Measurements from ENCODE around the gene BICDL1. TPM values are rescaled to one million over a fixed set of nuclear protein-coding genes. Genes with fewer than 3 reads are reported as not detected.
A peak's percentile ranks its signal among the peaks of the same experiment; 100 is the strongest.

Gene BICDL1, protein sequence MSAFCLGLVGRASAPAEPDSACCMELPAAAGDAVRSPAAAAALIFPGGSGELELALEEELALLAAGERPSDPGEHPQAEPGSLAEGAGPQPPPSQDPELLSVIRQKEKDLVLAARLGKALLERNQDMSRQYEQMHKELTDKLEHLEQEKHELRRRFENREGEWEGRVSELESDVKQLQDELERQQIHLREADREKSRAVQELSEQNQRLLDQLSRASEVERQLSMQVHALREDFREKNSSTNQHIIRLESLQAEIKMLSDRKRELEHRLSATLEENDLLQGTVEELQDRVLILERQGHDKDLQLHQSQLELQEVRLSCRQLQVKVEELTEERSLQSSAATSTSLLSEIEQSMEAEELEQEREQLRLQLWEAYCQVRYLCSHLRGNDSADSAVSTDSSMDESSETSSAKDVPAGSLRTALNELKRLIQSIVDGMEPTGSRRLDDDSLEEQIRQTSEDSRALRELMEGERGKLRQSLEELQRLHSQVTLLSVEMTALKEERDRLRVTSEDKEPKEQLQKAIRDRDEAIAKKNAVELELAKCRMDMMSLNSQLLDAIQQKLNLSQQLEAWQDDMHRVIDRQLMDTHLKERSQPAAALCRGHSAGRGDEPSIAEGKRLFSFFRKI
- total RNA-seq (under 0.01 TPM in 1 of 2 replicates, not detected in the other), polyA plus RNA-seq (not detected in 2 replicates), polyA minus RNA-seq (ENCODE audit: low replicate concordance) (not detected in 2 replicates)
- not detected in 2 replicates for polyA plus RNA-seq (2012)

GRCh38 chr12:119988472-119989360 lies at the start of gene BICDL1:
Gene BICDL1 (plus strand): TSS chr12:119989236. CDS start chr12:119989869, 633 bp downstream.
- Histone ChIP-seq H3K9me3 (ENCODE audit: control insufficient read depth, insufficient read depth, low read depth, low read length) (no peaks in the 10 kb centered on the region), H3K27me3 (ENCODE audit: control insufficient read depth, insufficient read depth, low read length) (peaks cover 24% of the 10 kb centered on the region), H3K9ac (ENCODE audit: insufficient read depth, low read length) (no peak within 1 kb of the TSS), H3K36me3 (ENCODE audit: control insufficient read depth, insufficient read depth, low read length) (no peaks in the 10 kb centered on the region), H3K79me2 (ENCODE audit: control insufficient read depth, insufficient read depth, low read length) (no peaks in the 10 kb centered on the region), H4K20me1 (ENCODE audit: control insufficient read depth, extremely low read depth, insufficient read depth, low read length) (no peaks in the 10 kb centered on the region), H3K4me3 (replicated peaks in 1 of 4; ENCODE audit: control extremely low read depth in 1 of 4, insufficient read depth in 1 of 4, low read depth in 3 of 4, low read length in 4 of 4) (peak within 1 kb of the TSS in 3 of 4 experiments; percentile 31 to 51 (median 40)), H3K4me1 (ENCODE audit: control insufficient read depth, extremely low read depth, insufficient read depth, low read length) (no peaks in the 10 kb centered on the region), H3K4me2 (ENCODE audit: extremely low read depth, insufficient read depth, low read length) (peak within 1 kb of the TSS; percentile 54), H3K27ac (ENCODE audit: insufficient read depth, low read length) (no peak within 1 kb of the TSS), H2AFZ (ENCODE audit: low read length) (no peak within 1 kb of the TSS)
- DNase-seq (ENCODE audit: low read depth in 2 of 2) = peak; percentile 39 to 60
- no peak for TF ChIP-seq EZH2 (IDR thresholded peaks at IDR 0.05; ENCODE audit: low read length, missing control alignments)
- peak in 1 of 2 donors; percentile 20 for TF ChIP-seq CTCF (conservative IDR thresholded peaks at IDR 0.05 in 1 of 2, IDR thresholded peaks at IDR 0.05 in 1 of 2; ENCODE audit: low read depth in 1 of 2, low read length in 2 of 2)

- Histone ChIP-seq H3K27ac (ENCODE audit: insufficient read depth, low read length) (no peak overlapping the region), H3K9ac (ENCODE audit: insufficient read depth, low read length) (no peak overlapping the region), H3K9me3 (ENCODE audit: control insufficient read depth, insufficient read depth, low read depth, low read length) (no peaks in the 10 kb centered on the region), H4K20me1 (ENCODE audit: control insufficient read depth, extremely low read depth, insufficient read depth, low read length) (no peaks in the 10 kb centered on the region), H2AFZ (ENCODE audit: low read length) (no peak overlapping the region), H3K79me2 (ENCODE audit: control insufficient read depth, insufficient read depth, low read length) (no peaks in the 10 kb centered on the region), H3K4me2 (ENCODE audit: extremely low read depth, insufficient read depth, low read length) (peak overlapping the region; percentile 25), H3K4me3 (replicated peaks in 1 of 4; ENCODE audit: control extremely low read depth in 1 of 4, insufficient read depth in 1 of 4, low read depth in 3 of 4, low read length in 4 of 4) (no peak overlapping the region), H3K36me3 (ENCODE audit: control insufficient read depth, insufficient read depth, low read length) (no peaks in the 10 kb centered on the region), H3K27me3 (ENCODE audit: control insufficient read depth, insufficient read depth, low read length) (no peaks in the 10 kb centered on the region), H3K4me1 (ENCODE audit: control insufficient read depth, extremely low read depth, insufficient read depth, low read length) (no peaks in the 10 kb centered on the region)
- TF ChIP-seq EZH2 (IDR thresholded peaks at IDR 0.05; ENCODE audit: low read length, missing control alignments) = no peak
- no peak for TF ChIP-seq CTCF (conservative IDR thresholded peaks at IDR 0.05 in 1 of 2, IDR thresholded peaks at IDR 0.05 in 1 of 2; ENCODE audit: low read depth in 1 of 2, low read length in 2 of 2)
- DNase-seq (ENCODE audit: low read depth in 2 of 2) = peak; percentile 6 to 85
Measured at GRCh38 chr12:119940897-119941296, 48.1 kb upstream of the BICDL1 start.
